Neural cell (in vitro differentiated cells): ENCODE data around the gene TSPAN3. TPM values are rescaled to one million over a fixed set of nuclear protein-coding genes. Genes with fewer than 3 reads are reported as not detected.

Experiments
- H2AFZ ChIP-seq: fragments of 200-600, 300-800 bp; sonication (generic), shearing (Covaris generic); 2 replicates; pipeline ENCODE4 v1.6.0; 2014; ENCODE audit warnings: low read depth, mild to moderate bottlenecking, antibody characterized with exemption, low read length, moderate library complexity
- H3F3A ChIP-seq: fragments of 200-600 bp; shearing (Covaris generic); 2 replicates; pipeline ENCODE4 v1.6.1; 2016; ENCODE audit warnings: mild to moderate bottlenecking, moderate library complexity, mixed read lengths, antibody characterized with exemption, low read length; ENCODE audit not compliant: insufficient read depth, poor library complexity, severe bottlenecking
- H3K27ac ChIP-seq: fragments of 200-600, 300-800 bp; sonication (generic), shearing (Covaris generic); 2 replicates; pipeline ENCODE4 v1.5.1; 2014; ENCODE audit warnings: mild to moderate bottlenecking, low read length, moderate library complexity
- H3K27me3 ChIP-seq: fragments of 300-800, 200-600 bp; sonication (generic), shearing (Covaris generic); 2 replicates; pipeline ENCODE4 v1.6.0; 2014; ENCODE audit warnings: mild to moderate bottlenecking, low read depth, low read length, moderate library complexity; ENCODE audit not compliant: insufficient read depth
- H3K36me3 ChIP-seq: fragments of 300-800, 200-600 bp; sonication (generic), shearing (Covaris generic); 2 replicates; pipeline ENCODE4 v1.5.1; 2014; ENCODE audit warnings: mild to moderate bottlenecking, antibody characterized with exemption, low read length, moderate library complexity; ENCODE audit not compliant: insufficient read depth
- H3K4me2 ChIP-seq: fragments of 300-800, 200-600 bp; sonication (generic), shearing (Covaris generic); 2 replicates; pipeline ENCODE4 v1.6.0; 2014; ENCODE audit warnings: mild to moderate bottlenecking, low read length
- H3K4me3 ChIP-seq: fragments of 300-800, 200-600 bp; sonication (generic), shearing (Covaris generic); 2 replicates; pipeline ENCODE4 v1.5.1; 2014; ENCODE audit warnings: mild to moderate bottlenecking, low read length, moderate library complexity
- H3K79me2 ChIP-seq: fragments of 200-600 bp; shearing (Covaris generic); replicated peaks from 2 replicates; pipeline ENCODE4 v1.6.0; 2014; ENCODE audit warnings: mild to moderate bottlenecking, low read length, moderate library complexity; ENCODE audit not compliant: insufficient read depth
- H3K9ac ChIP-seq: fragments of 300-800, 200-600 bp; sonication (generic), shearing (Covaris generic); 2 replicates; pipeline ENCODE4 v1.6.1; 2016; ENCODE audit warnings: mild to moderate bottlenecking, low read length, mixed read lengths
- H3K9me2 ChIP-seq: fragments of 200-600 bp; shearing (Covaris generic); 2 replicates; pipeline ENCODE4 v1.6.1; 2016; ENCODE audit warnings: mild to moderate bottlenecking, low read length, mixed read lengths; ENCODE audit not compliant: insufficient read depth
- H3K9me3 ChIP-seq: fragments of 200-600, 300-800 bp; sonication (generic), shearing (Covaris generic); 2 replicates; pipeline ENCODE4 v1.6.1; 2016; ENCODE audit warnings: mild to moderate bottlenecking, mixed run types, low read length, moderate library complexity, mixed read lengths
- H4K20me1 ChIP-seq: fragments of 200-600 bp; shearing (Covaris generic); 2 replicates; pipeline ENCODE4 v1.6.1; 2016; ENCODE audit warnings: mild to moderate bottlenecking, mixed run types; ENCODE audit not compliant: insufficient read depth
- EP300 ChIP-seq: fragments of 450-650 bp; conservative IDR thresholded peaks from 2 replicates; pipeline ENCODE4 v1.6.1; 2014; ENCODE audit warnings: antibody characterized with exemption, mild to moderate bottlenecking, moderate library complexity; ENCODE audit not compliant: poor library complexity, severe bottlenecking
- EZH2 ChIP-seq: fragments of 200-600, 300-800 bp; shearing (Covaris generic), sonication (generic); IDR thresholded peaks from 2 replicates; pipeline ENCODE4 v1.6.1; 2014; ENCODE audit warnings: antibody characterized with exemption, low read length, borderline replicate concordance, mild to moderate bottlenecking; ENCODE audit not compliant: insufficient read depth, poor library complexity, severe bottlenecking
- MXI1 ChIP-seq: fragments of 450-650 bp; conservative IDR thresholded peaks from 2 replicates; pipeline ENCODE4 v1.6.1; 2014; ENCODE audit warnings: antibody characterized with exemption, mild to moderate bottlenecking; ENCODE audit not compliant: poor library complexity, severe bottlenecking
- POLR2AphosphoS5 ChIP-seq: IDR thresholded peaks from 2 replicates; pipeline ENCODE4 v1.6.1; 2012
- RAD21 ChIP-seq: fragments of 450-650 bp; conservative IDR thresholded peaks from 2 replicates; pipeline ENCODE4 v1.6.1; 2014; ENCODE audit warnings: antibody characterized with exemption, mild to moderate bottlenecking, moderate library complexity
- SMC3 ChIP-seq: fragments of 450-650 bp; conservative IDR thresholded peaks from 2 replicates; pipeline ENCODE4 v1.6.1; 2014; ENCODE audit warnings: antibody characterized with exemption, mild to moderate bottlenecking, moderate library complexity; ENCODE audit not compliant: poor library complexity
- TAF1 ChIP-seq: IDR thresholded peaks from 2 replicates; pipeline ENCODE4 v1.6.1; 2012; ENCODE audit warnings: low read depth
- polyA plus RNA-seq: library from polyadenylated mRNA; depleted of rRNA; stranded (reverse); fragments of >200 nt; gene quantifications from 2 replicates; pipeline ENCODE4 v1.2.3, GENCODE V29; 2014
- TF ChIP-seq, protein P1 (sequence below): IDR thresholded peaks from 2 replicates; pipeline ENCODE4 v1.6.1; 2012; ENCODE audit warnings: borderline replicate concordance
- TF ChIP-seq, protein P2 (sequence below): fragments of 450-650 bp; IDR thresholded peaks from 2 replicates; pipeline ENCODE4 v1.5.1; 2014; ENCODE audit warnings: antibody characterized with exemption, mild to moderate bottlenecking, moderate library complexity; ENCODE audit not compliant: poor library complexity, severe bottlenecking

Gene TSPAN3
- polyA plus RNA-seq, 1 donor from 2014 or later = 815 TPM

DNA sequence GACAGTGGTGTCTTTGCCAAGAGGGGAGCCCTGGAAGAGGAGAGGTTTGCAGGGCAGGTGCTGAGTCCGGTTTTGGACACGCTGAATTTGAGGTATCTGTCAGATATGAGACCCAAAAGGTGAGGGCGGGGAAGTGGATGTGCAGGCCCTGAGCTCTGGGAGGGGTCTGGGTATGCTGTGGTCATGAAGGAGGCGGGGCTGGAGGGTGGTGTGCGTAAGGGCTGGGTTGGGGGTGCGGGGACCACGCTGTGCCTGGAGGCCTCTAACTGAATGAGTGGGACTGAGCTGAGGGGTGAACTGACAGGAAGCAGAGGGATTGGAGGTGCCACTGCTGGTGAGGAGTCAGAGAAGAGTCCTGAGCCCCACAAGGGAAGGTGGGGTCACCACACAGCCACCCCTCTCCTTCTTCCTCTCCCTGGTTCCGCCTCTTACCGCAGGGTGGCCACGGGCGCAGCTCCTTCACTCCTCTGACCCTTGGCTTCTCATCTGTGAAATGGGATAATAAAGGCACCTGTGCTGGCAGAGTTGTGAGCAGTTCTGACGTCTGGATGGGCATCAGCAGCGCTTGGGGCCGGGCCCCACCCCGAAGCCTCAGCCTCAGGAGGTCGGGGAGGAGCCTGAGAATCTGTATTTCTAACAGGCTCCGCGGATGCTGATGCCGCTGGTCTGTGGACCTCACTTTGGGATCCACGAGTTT lies 47.2 kb downstream of the TSPAN3 start (continued):
- no peak for TF ChIP-seq RAD21

GRCh38 chr15:77022646-77023575 lies 48.0 kb downstream of the TSPAN3 start:
- Histone ChIP-seq H2AFZ (no peak overlapping the region), H3K36me3 (no peaks in the 10 kb centered on the region), H3K27ac (no peak overlapping the region), H3K9me3 (no peaks in the 10 kb centered on the region), H3K4me3 (no peak overlapping the region), H3K9me2 (no peaks in the 10 kb centered on the region), H3K9ac (no peak overlapping the region), H3K4me2 (no peak overlapping the region), H3K79me2 (no peaks in the 10 kb centered on the region), H3K27me3 (no peaks in the 10 kb centered on the region), H3F3A (no peaks in the 10 kb centered on the region), H4K20me1 (no peaks in the 10 kb centered on the region)
- TF ChIP-seq MXI1 (no peak), RAD21 (no peak), SMC3 (no peak), TAF1 (no peak), POLR2AphosphoS5 (no peak), EZH2 (no peak), EP300 (no peak)
- TF ChIP-seq, protein P1, sequence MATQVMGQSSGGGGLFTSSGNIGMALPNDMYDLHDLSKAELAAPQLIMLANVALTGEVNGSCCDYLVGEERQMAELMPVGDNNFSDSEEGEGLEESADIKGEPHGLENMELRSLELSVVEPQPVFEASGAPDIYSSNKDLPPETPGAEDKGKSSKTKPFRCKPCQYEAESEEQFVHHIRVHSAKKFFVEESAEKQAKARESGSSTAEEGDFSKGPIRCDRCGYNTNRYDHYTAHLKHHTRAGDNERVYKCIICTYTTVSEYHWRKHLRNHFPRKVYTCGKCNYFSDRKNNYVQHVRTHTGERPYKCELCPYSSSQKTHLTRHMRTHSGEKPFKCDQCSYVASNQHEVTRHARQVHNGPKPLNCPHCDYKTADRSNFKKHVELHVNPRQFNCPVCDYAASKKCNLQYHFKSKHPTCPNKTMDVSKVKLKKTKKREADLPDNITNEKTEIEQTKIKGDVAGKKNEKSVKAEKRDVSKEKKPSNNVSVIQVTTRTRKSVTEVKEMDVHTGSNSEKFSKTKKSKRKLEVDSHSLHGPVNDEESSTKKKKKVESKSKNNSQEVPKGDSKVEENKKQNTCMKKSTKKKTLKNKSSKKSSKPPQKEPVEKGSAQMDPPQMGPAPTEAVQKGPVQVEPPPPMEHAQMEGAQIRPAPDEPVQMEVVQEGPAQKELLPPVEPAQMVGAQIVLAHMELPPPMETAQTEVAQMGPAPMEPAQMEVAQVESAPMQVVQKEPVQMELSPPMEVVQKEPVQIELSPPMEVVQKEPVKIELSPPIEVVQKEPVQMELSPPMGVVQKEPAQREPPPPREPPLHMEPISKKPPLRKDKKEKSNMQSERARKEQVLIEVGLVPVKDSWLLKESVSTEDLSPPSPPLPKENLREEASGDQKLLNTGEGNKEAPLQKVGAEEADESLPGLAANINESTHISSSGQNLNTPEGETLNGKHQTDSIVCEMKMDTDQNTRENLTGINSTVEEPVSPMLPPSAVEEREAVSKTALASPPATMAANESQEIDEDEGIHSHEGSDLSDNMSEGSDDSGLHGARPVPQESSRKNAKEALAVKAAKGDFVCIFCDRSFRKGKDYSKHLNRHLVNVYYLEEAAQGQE = no peak
- TF ChIP-seq, protein P2, sequence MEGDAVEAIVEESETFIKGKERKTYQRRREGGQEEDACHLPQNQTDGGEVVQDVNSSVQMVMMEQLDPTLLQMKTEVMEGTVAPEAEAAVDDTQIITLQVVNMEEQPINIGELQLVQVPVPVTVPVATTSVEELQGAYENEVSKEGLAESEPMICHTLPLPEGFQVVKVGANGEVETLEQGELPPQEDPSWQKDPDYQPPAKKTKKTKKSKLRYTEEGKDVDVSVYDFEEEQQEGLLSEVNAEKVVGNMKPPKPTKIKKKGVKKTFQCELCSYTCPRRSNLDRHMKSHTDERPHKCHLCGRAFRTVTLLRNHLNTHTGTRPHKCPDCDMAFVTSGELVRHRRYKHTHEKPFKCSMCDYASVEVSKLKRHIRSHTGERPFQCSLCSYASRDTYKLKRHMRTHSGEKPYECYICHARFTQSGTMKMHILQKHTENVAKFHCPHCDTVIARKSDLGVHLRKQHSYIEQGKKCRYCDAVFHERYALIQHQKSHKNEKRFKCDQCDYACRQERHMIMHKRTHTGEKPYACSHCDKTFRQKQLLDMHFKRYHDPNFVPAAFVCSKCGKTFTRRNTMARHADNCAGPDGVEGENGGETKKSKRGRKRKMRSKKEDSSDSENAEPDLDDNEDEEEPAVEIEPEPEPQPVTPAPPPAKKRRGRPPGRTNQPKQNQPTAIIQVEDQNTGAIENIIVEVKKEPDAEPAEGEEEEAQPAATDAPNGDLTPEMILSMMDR = no peak
